B cell (primary cell): Measurements from ENCODE around the gene RAB15. TPM values are rescaled to one million over a fixed set of nuclear protein-coding genes. Genes with fewer than 3 reads are reported as not detected.

Experiments used
- ATAC-seq: fragments of 200-7000 bp; cut with Tn5 transposase; one replicate; pipeline ENCODE4 v1.10.0; 2021; ENCODE audit warnings: low read depth, mild to moderate bottlenecking, moderate number of reproducible peaks, moderate library complexity
- CTCF ChIA-PET: fragments of 350-600 bp; sonication (Branson Sonifier 250); formaldehyde crosslinking; loops from one replicate; lab custom pipeline; 2021; ENCODE audit warnings: antibody characterized with exemption, inconsistent platforms; lab: Charles Lee
- POLR2A ChIA-PET: fragments of 350-600 bp; sonication (Branson Sonifier 250); formaldehyde crosslinking; loops from one replicate; lab custom pipeline; 2021; ENCODE audit warnings: antibody characterized with exemption; lab: Charles Lee
- DNase-seq: peaks from one replicate; pipeline ENCODE4 v3.0.0; 2013
- H2AFZ ChIP-seq: 2 replicates; pipeline ENCODE4 v1.6.1; 2012; ENCODE audit warnings: mild to moderate bottlenecking, low read depth, low read length; ENCODE audit not compliant: insufficient read depth, poor library complexity, severe bottlenecking
- H3K27ac ChIP-seq, 2 donors: 1 replicate in 1 of 2; 2 replicates in 1 of 2; pipeline ENCODE4 v1.5.1; 2012 to 2013; ENCODE audit warnings: low read length in 2 of 2, mild to moderate bottlenecking in 2 of 2, moderate library complexity in 1 of 2
- H3K27me3 ChIP-seq, 4 experiments: fragments of 200-600 bp in 1 of 4; sonication (generic) in 1 of 4; replicated peaks in 1 of 4; 1 replicate in 2 of 4; 2 replicates in 2 of 4; pipeline versions ENCODE4 v1.6.1 to v1.7.0; 2013 to 2016; ENCODE audit warnings: low read length in 3 of 4, mild to moderate bottlenecking in 2 of 4, mixed read lengths in 1 of 4, moderate library complexity in 1 of 4; ENCODE audit not compliant: insufficient read depth in 4 of 4, control insufficient read depth in 3 of 4; ENCODE audit errors: control extremely low read depth in 1 of 4
- H3K36me3 ChIP-seq, 2 experiments: replicated peaks in 1 of 2; 1 replicate in 1 of 2; 2 replicates in 1 of 2; pipeline versions ENCODE4 v1.6.1 to v1.7.1; 2013; ENCODE audit warnings: low read length in 1 of 2; ENCODE audit not compliant: insufficient read depth in 2 of 2, control insufficient read depth in 1 of 2; ENCODE audit errors: control extremely low read depth in 1 of 2, extremely low read depth in 1 of 2
- H3K4me1 ChIP-seq, 2 donors: fragments of 200-600 bp in 1 of 2; sonication (generic) in 1 of 2; 1 replicate in 1 of 2; 2 replicates in 1 of 2; pipeline versions ENCODE4 v1.5.1 to v1.6.1; 2013 to 2017; ENCODE audit warnings: low read length in 2 of 2; ENCODE audit not compliant: control insufficient read depth in 2 of 2, insufficient read depth in 2 of 2
- H3K4me2 ChIP-seq: replicated peaks from 2 replicates; pipeline ENCODE3; 2012; ENCODE audit warnings: mild to moderate bottlenecking, low read depth, low read length; ENCODE audit not compliant: poor library complexity, severe bottlenecking
- H3K4me3 ChIP-seq, 5 experiments: fragments of 200-600 bp in 1 of 5; sonication (generic) in 1 of 5; 1 replicate in 3 of 5; 2 replicates in 2 of 5; pipeline versions ENCODE4 v1.5.1 to v1.7.0; 2011 to 2016; ENCODE audit warnings: low read length in 4 of 5, mild to moderate bottlenecking in 4 of 5, low read depth in 2 of 5, control low read depth in 1 of 5, moderate library complexity in 1 of 5; ENCODE audit not compliant: insufficient read depth in 1 of 5; ENCODE audit errors: control extremely low read depth in 1 of 5, extremely low read depth in 1 of 5
- H3K79me2 ChIP-seq: fragments of 200-600 bp; sonication (generic); one replicate; pipeline ENCODE4 v1.6.0; 2016; ENCODE audit warnings: low read length; ENCODE audit not compliant: control insufficient read depth, insufficient read depth
- H3K9ac ChIP-seq: fragments of 200-600 bp; sonication (generic); 2 replicates; pipeline ENCODE4 v1.6.1; 2017; ENCODE audit warnings: mild to moderate bottlenecking, low read length, moderate library complexity
- H3K9me3 ChIP-seq, 3 donors: one replicate each; pipeline versions ENCODE4 v1.6.1 to v1.7.1; 2013; ENCODE audit warnings: low read length in 2 of 3; ENCODE audit not compliant: control insufficient read depth in 2 of 3, insufficient read depth in 1 of 3; ENCODE audit errors: control extremely low read depth in 1 of 3
- H4K20me1 ChIP-seq: 2 replicates; pipeline ENCODE4 v1.6.0; 2012; ENCODE audit warnings: mild to moderate bottlenecking, low read length; ENCODE audit not compliant: insufficient read depth, control insufficient read depth, poor library complexity, severe bottlenecking
- H3K27ac Mint-ChIP-seq: one replicate; pipeline ENCODE4 v1.8.0; 2021; ENCODE audit warnings: mixed read lengths
- H3K27me3 Mint-ChIP-seq: one replicate; pipeline ENCODE4 v1.8.0; 2021; ENCODE audit warnings: mixed read lengths
- H3K4me1 Mint-ChIP-seq: one replicate; pipeline ENCODE4 v1.8.0; 2021; ENCODE audit warnings: mixed read lengths
- H3K4me3 Mint-ChIP-seq: one replicate; pipeline ENCODE4 v1.8.0; 2021; ENCODE audit warnings: mixed read lengths
- H3K9me3 Mint-ChIP-seq: one replicate; pipeline ENCODE4 v1.8.0; 2022; ENCODE audit warnings: mixed read lengths; ENCODE audit not compliant: insufficient read depth
- EZH2 ChIP-seq: IDR thresholded peaks from 2 replicates; pipeline ENCODE4 v1.6.1; 2012; ENCODE audit warnings: borderline replicate concordance, low read depth, mild to moderate bottlenecking, moderate library complexity, low read length; ENCODE audit not compliant: insufficient read depth, poor library complexity, severe bottlenecking
- WGBS: methylation state at CpG from one replicate; pipeline ENCODE4 v1.1.5; 2013; ENCODE audit warnings: missing lambda C conversion rate; ENCODE audit not compliant: insufficient coverage; 5-methylcytosine and 5-hydroxymethylcytosine counted together
- intact Hi-C: fragments of 100-400 bp; cut with micrococcal nuclease; formaldehyde crosslinking; loops from one replicate; pipeline ENCODE4 v1.10.0; 2022
- polyA plus RNA-seq: library from polyadenylated mRNA; depleted of rRNA; stranded (reverse); fragments of >200 nt; gene quantifications from 2 replicates; pipeline ENCODE4 v1.2.3, GENCODE V29; 2012
- total RNA-seq, 2 donors: library from RNA; stranded (reverse); fragments of 120-200 nt in 1 of 2; gene quantifications; 1 replicate in 1 of 2; 2 replicates in 1 of 2; pipeline versions ENCODE4 v1.2.3 to v1.2.4, GENCODE V29; 2013 to 2022
- TF ChIP-seq, protein P1 (sequence below): fragments of 200-600 bp; IDR thresholded peaks from one replicate; pipeline ENCODE4 v1.8.0; 2022; ENCODE audit warnings: antibody characterized with exemption, mild to moderate bottlenecking

RAB15 gene
- total and polyA plus RNA-seq, 2 donors (not counting 1 experiment from before 2014, with no cell fraction given): 0.17 to 0.19 TPM

DNA sequence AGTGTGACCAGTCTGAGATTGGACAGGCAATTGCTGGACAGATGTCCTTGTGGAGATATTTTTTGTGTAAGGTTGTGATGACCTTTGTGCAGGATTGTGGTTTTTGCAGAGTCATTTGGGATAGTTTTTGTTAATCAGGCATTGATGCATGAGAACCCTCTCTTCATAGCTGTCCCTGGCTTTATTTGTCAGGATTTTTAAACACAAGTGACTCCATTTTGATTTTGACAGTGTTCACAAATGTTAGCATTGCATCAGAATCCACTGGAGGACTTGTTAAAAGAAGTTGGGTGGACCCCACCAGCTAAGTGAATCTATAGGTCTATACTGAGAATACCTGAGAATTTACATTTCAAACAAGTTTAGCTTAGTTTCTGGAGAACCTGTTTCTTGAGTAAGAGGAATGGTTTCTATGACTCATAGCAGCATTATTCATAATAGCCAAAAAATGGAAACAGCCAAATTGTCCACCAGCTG, 26.4 kb upstream of the RAB15 start:
- Histone ChIP-seq H3K27me3 (no peaks in the 10 kb centered on the region), H3K9ac (no peak overlapping the region), H3K4me1 (no peaks in the 10 kb centered on the region), H3K36me3 (no peaks in the 10 kb centered on the region), H3K9me3 (no peaks in the 10 kb centered on the region), H4K20me1 (no peaks in the 10 kb centered on the region), H3K4me3 (no peak overlapping the region), H3K27ac (no peak overlapping the region), H3K79me2 (peaks cover 19% of the 10 kb centered on the region), H3K4me2 (no peak overlapping the region), H2AFZ (no peak overlapping the region)
- POLR2A ChIA-PET: no interaction called here
- Mint-ChIP-seq H3K27me3 (no peaks in the 10 kb centered on the region), H3K4me3 (no peak overlapping the region), H3K4me1 (peaks cover 3% of the 10 kb centered on the region), H3K27ac (no peak overlapping the region), H3K9me3 (no peaks in the 10 kb centered on the region)
- intact Hi-C loops: no loop called here
- DNase-seq (no peak), ATAC-seq (no peak)
- TF ChIP-seq, protein P1, sequence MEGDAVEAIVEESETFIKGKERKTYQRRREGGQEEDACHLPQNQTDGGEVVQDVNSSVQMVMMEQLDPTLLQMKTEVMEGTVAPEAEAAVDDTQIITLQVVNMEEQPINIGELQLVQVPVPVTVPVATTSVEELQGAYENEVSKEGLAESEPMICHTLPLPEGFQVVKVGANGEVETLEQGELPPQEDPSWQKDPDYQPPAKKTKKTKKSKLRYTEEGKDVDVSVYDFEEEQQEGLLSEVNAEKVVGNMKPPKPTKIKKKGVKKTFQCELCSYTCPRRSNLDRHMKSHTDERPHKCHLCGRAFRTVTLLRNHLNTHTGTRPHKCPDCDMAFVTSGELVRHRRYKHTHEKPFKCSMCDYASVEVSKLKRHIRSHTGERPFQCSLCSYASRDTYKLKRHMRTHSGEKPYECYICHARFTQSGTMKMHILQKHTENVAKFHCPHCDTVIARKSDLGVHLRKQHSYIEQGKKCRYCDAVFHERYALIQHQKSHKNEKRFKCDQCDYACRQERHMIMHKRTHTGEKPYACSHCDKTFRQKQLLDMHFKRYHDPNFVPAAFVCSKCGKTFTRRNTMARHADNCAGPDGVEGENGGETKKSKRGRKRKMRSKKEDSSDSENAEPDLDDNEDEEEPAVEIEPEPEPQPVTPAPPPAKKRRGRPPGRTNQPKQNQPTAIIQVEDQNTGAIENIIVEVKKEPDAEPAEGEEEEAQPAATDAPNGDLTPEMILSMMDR: no peak
- TF ChIP-seq EZH2: no peak
- CTCF ChIA-PET: interaction anchor here (0.9 to 2.0 kb wide), 3 partner anchors 9 to 14 kb away, joined by 4 to 7 read pairs (median 7); partner anchors contain the start of gene FNTB

DNA sequence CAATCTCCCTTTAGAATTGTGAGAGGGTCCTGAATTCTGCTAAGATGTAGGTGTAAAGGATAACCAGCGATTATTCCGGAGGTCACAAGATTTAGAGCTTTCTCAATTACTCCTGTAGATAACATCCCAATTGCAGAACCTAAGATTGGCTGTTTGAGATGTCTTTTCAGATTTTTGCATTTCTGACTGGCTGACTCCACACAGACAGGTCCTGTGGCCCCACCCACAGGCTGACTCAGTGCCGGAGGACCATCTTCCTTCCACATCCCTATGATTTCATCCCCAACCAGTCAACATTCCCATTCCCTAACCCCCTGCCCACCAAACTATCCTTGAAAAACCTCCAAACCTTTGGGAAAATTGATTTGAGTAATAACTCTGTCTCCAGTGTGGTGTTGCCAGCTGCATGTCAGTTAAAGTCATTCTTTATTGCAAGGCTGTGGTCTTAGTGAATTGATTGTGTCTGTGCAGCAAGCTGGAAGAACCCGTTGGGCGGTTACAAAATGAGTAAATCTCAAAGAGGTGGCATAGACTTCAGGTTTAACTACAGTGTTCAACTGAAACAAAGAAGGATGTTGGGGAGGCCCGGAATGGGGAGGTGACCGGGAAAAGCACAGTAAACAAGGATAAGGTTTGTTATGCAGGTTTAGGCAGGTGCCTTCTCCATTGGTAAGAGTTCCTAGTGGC, 25.1 kb upstream of the RAB15 start:
- Histone ChIP-seq H3K9ac (no peak overlapping the region), H3K4me2 (no peak overlapping the region), H3K9me3 (no peaks in the 10 kb centered on the region), H3K27ac (no peak overlapping the region), H3K36me3 (no peaks in the 10 kb centered on the region), H3K27me3 (no peaks in the 10 kb centered on the region), H2AFZ (no peak overlapping the region), H3K4me3 (no peak overlapping the region), H4K20me1 (no peaks in the 10 kb centered on the region), H3K4me1 (no peaks in the 10 kb centered on the region), H3K79me2 (peaks cover 20% of the 10 kb centered on the region)
- peaks cover 4% of the 10 kb centered on the region for H3K4me1 Mint-ChIP-seq
- no peak for TF ChIP-seq EZH2
- TF ChIP-seq, protein P1: no peak
- peak overlapping the region; percentile 54 for H3K4me3 Mint-ChIP-seq
- 82% methylated on average over 4 of the region's 7 CpGs for WGBS
- ATAC-seq (peak; percentile 36), DNase-seq (no peak)
- H3K27me3 Mint-ChIP-seq: no peaks in the 10 kb centered on the region
- CTCF ChIA-PET: interaction anchor here (1.4 kb wide), 1 partner anchor 12 kb away, joined by 3 read pairs; no protein-coding TSS in a partner anchor
- no peaks in the 10 kb centered on the region for H3K9me3 Mint-ChIP-seq
- no peak overlapping the region for H3K27ac Mint-ChIP-seq
- POLR2A ChIA-PET: no interaction called here
- intact Hi-C loops: no loop called here
